K562 (cell line): ENCODE measurements around the gene PPARD. TPM values are rescaled to one million over a fixed set of nuclear protein-coding genes. Genes with fewer than 3 reads are reported as not detected.
A peak's percentile ranks its signal among the peaks of the same experiment; 100 is the strongest.

Experiments used
- CCNT2 ChIP-seq: IDR thresholded peaks from 2 replicates; pipeline ENCODE4 v1.6.1; 2011; ENCODE audit warnings: borderline replicate concordance, low read depth, mild to moderate bottlenecking, moderate library complexity, mixed read lengths, low read length; ENCODE audit not compliant: insufficient read length; ENCODE audit errors: extremely low read depth
- CEBPG ChIP-seq, 3 experiments: fragments of 200-800 bp in 1 of 3; sonication (Bioruptor generic) in 1 of 3; sonication (generic) in 1 of 3; formaldehyde crosslinking in 1 of 3; IDR thresholded peaks in 2 of 3; conservative IDR thresholded peaks in 1 of 3; 2 replicates each; pipeline versions ENCODE4 v1.6.1 to v1.8.0; 2016 to 2022; ENCODE audit warnings: missing compliant biosample characterization in 2 of 3, missing genetic modification characterization in 2 of 3, mild to moderate bottlenecking in 1 of 3, missing genetic modification reagents in 1 of 3
- CHD2 ChIP-seq: IDR thresholded peaks from 2 replicates; pipeline ENCODE4 v1.6.1; 2011; ENCODE audit warnings: low read depth, low read length
- GTF2F1 ChIP-seq: IDR thresholded peaks from 2 replicates; pipeline ENCODE4 v1.6.1; 2011; ENCODE audit warnings: low read depth, low read length, improper control_type of control experiment
- ILK ChIP-seq: fragments of 450-650 bp; IDR thresholded peaks from 2 replicates; pipeline ENCODE4 v1.6.1; 2016; ENCODE audit warnings: missing genetic modification characterization, low read depth, mild to moderate bottlenecking, missing compliant biosample characterization, moderate library complexity, borderline replicate concordance
- MED1 ChIP-seq: sonication (generic); formaldehyde crosslinking; IDR thresholded peaks from 2 replicates; pipeline ENCODE4 v1.8.1; 2023; ENCODE audit warnings: missing genetic modification reagents, borderline replicate concordance
- MTA1 ChIP-seq: fragments of 450-650 bp; IDR thresholded peaks from 2 replicates; pipeline ENCODE4 v1.6.1; 2017; ENCODE audit warnings: borderline replicate concordance
- PHF8 ChIP-seq: fragments of 200-600 bp; sonication (generic); IDR thresholded peaks from 2 replicates; pipeline ENCODE4 v1.6.1; 2012; ENCODE audit warnings: mixed run types, mild to moderate bottlenecking, inconsistent platforms, low read length, moderate library complexity, borderline replicate concordance
- POLR2H ChIP-seq: IDR thresholded peaks from 2 replicates; pipeline ENCODE4 v1.6.1; 2016; ENCODE audit warnings: missing genetic modification characterization, low read depth, mild to moderate bottlenecking, control low read depth, missing compliant biosample characterization, moderate library complexity
- RBM15 ChIP-seq: fragments of 200-400 bp; formaldehyde crosslinking; IDR thresholded peaks from 2 replicates; pipeline ENCODE4 v1.6.1; 2018; ENCODE audit warnings: mild to moderate bottlenecking, low read length, moderate library complexity; ENCODE audit not compliant: insufficient read depth
- RBM25 ChIP-seq: fragments of 200-400 bp; formaldehyde crosslinking; IDR thresholded peaks from 2 replicates; pipeline ENCODE4 v1.6.1; 2018; ENCODE audit warnings: low read length, low read depth, moderate library complexity; ENCODE audit not compliant: severe bottlenecking
- SMC3 ChIP-seq: conservative IDR thresholded peaks from 2 replicates; pipeline ENCODE4 v1.6.1; 2011; ENCODE audit warnings: low read depth, low read length, improper control_type of control experiment; ENCODE audit not compliant: insufficient read depth
- SNIP1 ChIP-seq: fragments of 450-650 bp; IDR thresholded peaks from 2 replicates; pipeline ENCODE4 v1.7.1; 2017; ENCODE audit warnings: low read depth, mild to moderate bottlenecking
- ZC3H11A ChIP-seq: IDR thresholded peaks from 2 replicates; pipeline ENCODE4 v1.6.1; 2012; ENCODE audit warnings: low read depth, low read length, improper control_type of control experiment
- ZFX ChIP-seq: sonication (generic); formaldehyde crosslinking; IDR thresholded peaks from 2 replicates; pipeline ENCODE4 v1.8.0; 2022; ENCODE audit warnings: mild to moderate bottlenecking, missing genetic modification reagents, moderate library complexity
- ZNF224 ChIP-seq: sonication (generic); formaldehyde crosslinking; IDR thresholded peaks from 2 replicates; pipeline ENCODE4 v1.8.0; 2022; ENCODE audit warnings: mild to moderate bottlenecking, missing genetic modification reagents
- ZNF316 ChIP-seq: fragments of 450-650 bp; IDR thresholded peaks from 2 replicates; pipeline ENCODE4 v1.6.1; 2016
- ZNF561 ChIP-seq: fragments of 450-650 bp; formaldehyde crosslinking; conservative IDR thresholded peaks from 2 replicates; pipeline ENCODE4 v1.4.0; 2020; ENCODE audit warnings: mild to moderate bottlenecking, moderate library complexity
- ZNF766 ChIP-seq: fragments of 200-800 bp; sonication (Bioruptor generic); conservative IDR thresholded peaks from 2 replicates; pipeline ENCODE4 v1.6.1; 2016; ENCODE audit warnings: missing genetic modification characterization, missing compliant biosample characterization
- ZNF778 ChIP-seq: fragments of 450-650 bp; formaldehyde crosslinking; IDR thresholded peaks from 2 replicates; pipeline ENCODE4 v1.4.0; 2020; ENCODE audit warnings: mild to moderate bottlenecking, moderate library complexity
- polyA plus RNA-seq, 8 experiments: library from polyadenylated mRNA; depleted of rRNA in 4 of 8; stranded (reverse) in 5 of 8; unstranded in 3 of 8; fragments of >200 nt; fragmentation: Nextera tagmentation in 2 of 8; fragmentation: Illumina TruSeq in 1 of 8; extraction: Ambion mirVana in 2 of 8; extraction: Trizol in 1 of 8; gene quantifications; 2 replicates each; pipeline versions ENCODE4 v1.2.1 to v1.2.3, GENCODE V29; 2011 to 2014; ENCODE audit warnings: inconsistent platforms in 1 of 8, missing spikeins in 1 of 8
- total RNA-seq, 7 experiments: library from RNA; depleted of rRNA in 6 of 7; stranded (reverse); fragments of >200 nt in 6 of 7; fragmentation: Illumina TruSeq in 2 of 7; extraction: Trizol in 2 of 7; gene quantifications; 2 replicates each; pipeline versions ENCODE4 v1.2.1 to v1.2.3, GENCODE V29; 2011 to 2021; ENCODE audit warnings: low replicate concordance in 1 of 7
- TF ChIP-seq, protein P1 (sequence below): fragments of 200-400 bp; formaldehyde crosslinking; IDR thresholded peaks from 2 replicates; pipeline ENCODE4 v1.6.1; 2017; ENCODE audit warnings: mild to moderate bottlenecking, low read depth, low read length, moderate library complexity
- TF ChIP-seq, protein P2 (sequence below): IDR thresholded peaks from 3 replicates; pipeline ENCODE4 v1.6.1; 2011; ENCODE audit warnings: borderline replicate concordance, mild to moderate bottlenecking; ENCODE audit not compliant: insufficient read length, insufficient read depth
- TF ChIP-seq, protein P3 (sequence below): fragments of 450-650 bp; formaldehyde crosslinking; IDR thresholded peaks from 2 replicates; pipeline ENCODE4 v1.4.0; 2022; ENCODE audit warnings: missing genetic modification characterization

The PPARD gene
- total and polyA plus RNA-seq, 9 of the 15 experiments (the other 6 are each of a cell fraction or from before 2014, with no cell fraction given): 0.14 to 13.2 (median 3.8) TPM

DNA sequence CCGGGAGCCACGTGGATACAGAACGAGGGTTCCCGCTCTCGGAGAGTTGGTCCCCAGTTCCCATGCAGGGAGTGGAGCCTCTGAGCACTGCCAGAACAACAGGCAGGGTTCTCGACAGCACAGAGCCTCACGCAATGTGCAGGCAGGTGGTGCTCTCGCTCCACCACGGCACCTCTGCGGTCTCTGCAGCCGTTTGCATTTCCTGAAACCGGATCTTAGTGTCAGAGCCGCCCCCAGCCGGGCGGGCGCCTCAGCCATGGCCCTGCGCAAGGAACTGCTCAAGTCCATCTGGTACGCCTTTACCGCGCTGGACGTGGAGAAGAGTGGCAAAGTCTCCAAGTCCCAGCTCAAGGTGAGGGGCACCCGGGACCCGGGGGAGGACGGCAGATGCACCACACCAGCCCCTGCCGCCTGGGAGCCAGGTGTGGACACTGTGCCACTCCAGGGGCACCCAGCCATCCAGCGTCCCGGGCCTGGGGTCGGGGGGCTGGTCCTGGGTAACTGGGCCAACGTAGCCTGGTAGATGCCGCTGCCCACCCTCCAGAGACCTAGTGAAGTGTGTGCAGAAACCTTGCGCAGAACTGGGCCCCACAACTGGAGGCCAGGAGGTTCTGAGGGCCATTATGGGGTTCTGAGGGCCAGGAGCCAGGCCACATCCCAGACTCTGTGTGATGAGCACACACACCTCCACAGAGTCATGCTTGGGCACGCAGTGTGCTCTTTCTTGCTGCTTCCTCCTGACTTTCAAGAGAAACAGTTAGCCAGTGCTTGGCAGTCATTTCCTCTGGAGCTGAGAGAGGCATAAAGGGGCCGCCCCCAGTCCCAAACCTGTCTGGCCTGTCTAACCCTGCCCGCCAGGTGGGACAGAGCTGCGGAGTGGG is 44.5 kb upstream of the PPARD start, which contains the start of gene DEF6 (continued):
- TF ChIP-seq PHF8 (peak; percentile 83), CHD2 (peak; percentile 17; the same call in 1 of the 2 replicates), MTA1 (no peak), GTF2F1 (no peak), SNIP1 (no peak), ZNF316 (no peak), ZC3H11A (peak; percentile 16; the same call in 1 of the 2 replicates), ZNF224 (CRISPR knock-in tag) (no peak), SMC3 (peak; percentile 100), POLR2H (tag) (no peak), CCNT2 (peak; percentile 29), MED1 (CRISPR knock-in tag) (no peak), ZNF778 (no peak), CEBPG (CRISPR knock-in tag; IDR thresholded peaks at IDR 0.05) (no peak; the same call in 1 of the 2 replicates), CEBPG (tag; conservative IDR thresholded peaks at IDR 0.05 in 1 of 2, IDR thresholded peaks at IDR 0.05 in 1 of 2) (no peak), ZNF561 (CRISPR knock-in tag) (no peak), ILK (tag) (no peak), RBM25 (no peak), RBM15 (no peak), ZFX (CRISPR knock-in tag) (peak; percentile 81), ZNF766 (CRISPR knock-in tag) (peak; percentile 66)
- TF ChIP-seq, protein P1, sequence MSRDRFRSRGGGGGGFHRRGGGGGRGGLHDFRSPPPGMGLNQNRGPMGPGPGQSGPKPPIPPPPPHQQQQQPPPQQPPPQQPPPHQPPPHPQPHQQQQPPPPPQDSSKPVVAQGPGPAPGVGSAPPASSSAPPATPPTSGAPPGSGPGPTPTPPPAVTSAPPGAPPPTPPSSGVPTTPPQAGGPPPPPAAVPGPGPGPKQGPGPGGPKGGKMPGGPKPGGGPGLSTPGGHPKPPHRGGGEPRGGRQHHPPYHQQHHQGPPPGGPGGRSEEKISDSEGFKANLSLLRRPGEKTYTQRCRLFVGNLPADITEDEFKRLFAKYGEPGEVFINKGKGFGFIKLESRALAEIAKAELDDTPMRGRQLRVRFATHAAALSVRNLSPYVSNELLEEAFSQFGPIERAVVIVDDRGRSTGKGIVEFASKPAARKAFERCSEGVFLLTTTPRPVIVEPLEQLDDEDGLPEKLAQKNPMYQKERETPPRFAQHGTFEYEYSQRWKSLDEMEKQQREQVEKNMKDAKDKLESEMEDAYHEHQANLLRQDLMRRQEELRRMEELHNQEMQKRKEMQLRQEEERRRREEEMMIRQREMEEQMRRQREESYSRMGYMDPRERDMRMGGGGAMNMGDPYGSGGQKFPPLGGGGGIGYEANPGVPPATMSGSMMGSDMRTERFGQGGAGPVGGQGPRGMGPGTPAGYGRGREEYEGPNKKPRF: no peak
- TF ChIP-seq, protein P2, sequence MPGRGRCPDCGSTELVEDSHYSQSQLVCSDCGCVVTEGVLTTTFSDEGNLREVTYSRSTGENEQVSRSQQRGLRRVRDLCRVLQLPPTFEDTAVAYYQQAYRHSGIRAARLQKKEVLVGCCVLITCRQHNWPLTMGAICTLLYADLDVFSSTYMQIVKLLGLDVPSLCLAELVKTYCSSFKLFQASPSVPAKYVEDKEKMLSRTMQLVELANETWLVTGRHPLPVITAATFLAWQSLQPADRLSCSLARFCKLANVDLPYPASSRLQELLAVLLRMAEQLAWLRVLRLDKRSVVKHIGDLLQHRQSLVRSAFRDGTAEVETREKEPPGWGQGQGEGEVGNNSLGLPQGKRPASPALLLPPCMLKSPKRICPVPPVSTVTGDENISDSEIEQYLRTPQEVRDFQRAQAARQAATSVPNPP: no peak
- TF ChIP-seq, protein P3, sequence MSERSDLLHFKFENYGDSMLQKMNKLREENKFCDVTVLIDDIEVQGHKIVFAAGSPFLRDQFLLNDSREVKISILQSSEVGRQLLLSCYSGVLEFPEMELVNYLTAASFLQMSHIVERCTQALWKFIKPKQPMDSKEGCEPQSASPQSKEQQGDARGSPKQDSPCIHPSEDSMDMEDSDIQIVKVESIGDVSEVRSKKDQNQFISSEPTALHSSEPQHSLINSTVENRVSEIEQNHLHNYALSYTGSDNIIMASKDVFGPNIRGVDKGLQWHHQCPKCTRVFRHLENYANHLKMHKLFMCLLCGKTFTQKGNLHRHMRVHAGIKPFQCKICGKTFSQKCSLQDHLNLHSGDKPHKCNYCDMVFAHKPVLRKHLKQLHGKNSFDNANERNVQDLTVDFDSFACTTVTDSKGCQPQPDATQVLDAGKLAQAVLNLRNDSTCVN (CRISPR knock-in tag): no peak
